Body of pancreas (tissue), 4 donors: ENCODE results near the gene CCNDBP1. TPM values are rescaled to one million over a fixed set of nuclear protein-coding genes. Genes with fewer than 3 reads are reported as not detected.

Source experiments
- ATAC-seq: fragments of 150-250 bp; one replicate; pipeline ENCODE4 v1.9.1; 2016
- DNase-seq, 4 donors: peaks; one replicate each; pipeline ENCODE4 v3.0.0-alpha.2; 2019
- H3K27ac ChIP-seq, 4 donors: fragments of 200-600 bp; sonication (generic); 1 replicate in 3 of 4; 2 replicates in 1 of 4; pipeline versions ENCODE4 v1.5.1 to v1.6.1; 2016 to 2019; ENCODE audit warnings: mild to moderate bottlenecking in 1 of 4, mixed read lengths in 1 of 4, moderate library complexity in 1 of 4
- H3K27me3 ChIP-seq, 2 donors: fragments of 200-600 bp; sonication (generic); one replicate each; pipeline ENCODE4 v1.6.0; 2016; ENCODE audit warnings: mild to moderate bottlenecking in 1 of 2
- H3K36me3 ChIP-seq, 2 donors: fragments of 200-600 bp; sonication (generic); replicated peaks in 1 of 2; 2 replicates each; pipeline ENCODE4 v1.5.1; 2016; ENCODE audit warnings: low read depth in 2 of 2; ENCODE audit not compliant: insufficient read depth in 1 of 2
- H3K4me1 ChIP-seq: fragments of 200-600 bp; sonication (generic); one replicate; pipeline ENCODE4 v1.6.0; 2016
- H3K4me3 ChIP-seq, 2 donors: fragments of 200-600 bp; sonication (generic); 1 replicate in 1 of 2; 2 replicates in 1 of 2; pipeline ENCODE4 v1.5.1; 2016 to 2019
- H3K9me3 ChIP-seq, 3 donors: fragments of 200-600 bp; sonication (generic); 1 replicate in 2 of 3; 2 replicates in 1 of 3; pipeline ENCODE4 v1.5.1; 2016
- CTCF ChIP-seq, 7 experiments: fragments of 450-650 bp in 4 of 7; fragments of 200-600 bp in 3 of 7; sonication (generic) in 3 of 7; IDR thresholded peaks; one replicate each; pipeline ENCODE4 v1.5.1; 2016 to 2019; ENCODE audit warnings: antibody characterized with exemption in 7 of 7
- POLR2A ChIP-seq, 3 donors: fragments of 450-650 bp; IDR thresholded peaks; one replicate each; pipeline ENCODE4 v1.6.1; 2016; ENCODE audit warnings: antibody characterized with exemption in 3 of 3, mild to moderate bottlenecking in 2 of 3
- WGBS, 2 donors: methylation state at CpG; one replicate each; pipeline ENCODE4 v1.1.5; 2017; 5-methylcytosine and 5-hydroxymethylcytosine counted together
- intact Hi-C: fragments of 100-400 bp; cut with DNase I; formaldehyde crosslinking; loops from one replicate; pipeline ENCODE4 v1.15.1; 2023
- total RNA-seq, 2 donors: library from RNA; depleted of rRNA; stranded (reverse); fragments of >200 nt; gene quantifications; one replicate each; pipeline ENCODE4 v1.1.0, GENCODE V29; 2016

Gene CCNDBP1
- total RNA-seq, 2 donors from 2014 or later = 15.5 to 37.1 TPM

DNA sequence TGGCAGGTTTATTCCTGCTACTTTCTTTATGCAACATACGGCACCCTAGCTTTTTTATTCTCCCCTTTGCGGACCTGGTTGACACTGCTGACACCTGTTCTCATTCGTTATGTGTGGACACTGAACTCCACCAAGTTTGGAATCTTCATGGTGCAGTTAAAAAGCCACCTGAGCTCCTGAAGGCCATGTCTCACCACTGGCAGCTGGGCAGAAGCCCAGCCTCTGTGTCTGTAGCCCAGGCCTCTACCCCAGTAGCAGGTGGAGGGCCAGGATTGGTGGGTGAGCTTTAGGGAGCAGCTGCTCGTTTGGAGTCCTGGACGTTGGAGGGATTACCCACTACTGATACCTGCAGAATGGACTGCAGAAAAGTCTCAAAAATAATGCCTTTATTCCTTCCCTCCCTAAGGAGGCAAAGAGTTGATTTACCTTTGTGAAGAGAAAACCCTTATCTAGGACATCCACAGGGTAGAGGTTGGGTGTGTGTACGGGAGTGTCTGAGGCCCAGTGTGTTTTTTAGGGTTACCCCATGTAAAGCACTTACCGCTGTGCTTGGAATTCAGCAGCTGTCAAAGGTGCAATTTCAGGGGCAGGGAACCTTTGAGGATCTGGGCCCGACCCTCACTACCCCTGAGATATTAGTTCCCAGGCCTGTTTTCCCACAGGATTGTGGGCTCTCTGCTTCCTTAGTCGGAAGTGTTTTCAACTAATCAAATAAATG is 637 bp upstream of the CCNDBP1 start:
- WGBS, 2 donors = 64 to 72% methylated on average over 9 of the region's 9 CpGs
- ATAC-seq (no peak), DNase-seq (no peak)
- intact Hi-C loops = no loop called here
- Histone ChIP-seq H3K9me3 (no peaks in the 10 kb centered on the region), H3K27ac (peak overlapping the region in 3 of 4 donors; percentile 31 to 89 (median 82)), H3K36me3 (peaks cover 2 to 4% of the 10 kb centered on the region in 2 donors), H3K27me3 (no peaks in the 10 kb centered on the region), H3K4me1 (peaks cover 21% of the 10 kb centered on the region), H3K4me3 (no peak overlapping the region)
- no peak for TF ChIP-seq CTCF (IDR thresholded peaks at IDR 0.05)
- TF ChIP-seq POLR2A (IDR thresholded peaks at IDR 0.05) = no peak

DNA sequence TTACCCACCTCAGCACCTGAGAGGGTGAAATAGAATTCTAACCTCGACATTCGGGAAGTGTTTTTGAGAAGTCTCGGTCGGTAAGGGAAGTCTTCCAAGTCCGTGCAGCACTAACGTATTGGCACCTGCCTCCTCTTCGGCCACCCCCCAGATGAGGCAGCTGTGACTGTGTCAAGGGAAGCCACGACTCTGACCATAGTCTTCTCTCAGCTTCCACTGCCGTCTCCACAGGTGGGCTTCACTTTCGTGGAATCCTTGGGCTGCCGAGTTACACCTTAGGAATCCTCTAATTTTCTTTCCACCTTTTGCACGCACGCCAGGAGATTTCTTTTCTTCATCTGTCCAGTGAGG is 775 bp downstream of the CCNDBP1 start:
- intact Hi-C loops = no loop called here
- TF ChIP-seq POLR2A (IDR thresholded peaks at IDR 0.05) = no peak
- TF ChIP-seq CTCF (IDR thresholded peaks at IDR 0.05) = no peak
- no peaks in the 10 kb centered on the region for H3K9me3 ChIP-seq
- no peaks in the 10 kb centered on the region for H3K27me3 ChIP-seq
- peak overlapping the region; percentile 77 to 89 (median 83) for H3K27ac ChIP-seq
- 1 to 2% methylated on average over 13 of the region's 13 CpGs for WGBS, 2 donors
- H3K36me3 ChIP-seq = peaks cover 9% of the 10 kb centered on the region in 2 donors
- DNase-seq (peak in 3 of 4 donors; percentile 18 to 29 (median 20)), ATAC-seq (peak; percentile 13)
- H3K4me3 ChIP-seq = peak overlapping the region; percentile 73 to 82
- peaks cover 27% of the 10 kb centered on the region for H3K4me1 ChIP-seq

DNA sequence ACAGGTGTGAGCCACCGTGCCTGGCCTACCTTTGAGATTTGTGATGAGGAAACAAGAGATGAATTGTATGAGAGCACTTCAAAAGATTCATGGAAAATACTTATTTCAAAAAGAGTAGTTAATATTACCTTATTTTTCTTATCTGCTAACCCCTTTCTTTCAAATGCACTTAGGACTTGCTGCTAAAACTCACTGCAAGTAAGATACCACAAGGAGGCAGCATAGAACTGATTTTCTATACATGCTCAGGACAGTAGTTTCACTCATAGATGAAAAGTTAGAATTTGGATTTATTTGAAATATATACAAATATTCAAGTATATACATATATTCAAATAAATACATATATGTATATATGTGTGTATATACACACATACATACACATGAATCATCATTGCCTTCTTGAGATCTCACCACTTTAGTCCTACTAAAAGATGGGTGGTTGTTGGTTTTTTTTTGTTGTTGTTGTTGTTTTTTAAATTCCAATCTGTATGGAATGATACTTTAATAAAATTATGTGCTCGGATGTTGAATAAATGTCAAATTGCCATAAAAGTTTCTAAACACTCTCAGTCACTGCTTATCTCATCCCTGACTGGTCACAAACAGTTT is 2.4 kb downstream of the CCNDBP1 start:
- Histone ChIP-seq H3K36me3 (peaks cover 9 to 14% of the 10 kb centered on the region in 2 donors), H3K27ac (no peak overlapping the region), H3K4me3 (no peak overlapping the region), H3K9me3 (no peaks in the 10 kb centered on the region), H3K4me1 (peaks cover 27% of the 10 kb centered on the region), H3K27me3 (no peaks in the 10 kb centered on the region)
- peak in 6 of 7 experiments; percentile 29 to 46 (median 44) for TF ChIP-seq CTCF (IDR thresholded peaks at IDR 0.05)
- TF ChIP-seq POLR2A (IDR thresholded peaks at IDR 0.05) = no peak
- DNase-seq (peak in 1 of 4 donors; percentile 12), ATAC-seq (no peak)
- intact Hi-C loops = no loop called here
- WGBS, 2 donors = 59 to 63% methylated on average over 2 of the region's 2 CpGs

DNA sequence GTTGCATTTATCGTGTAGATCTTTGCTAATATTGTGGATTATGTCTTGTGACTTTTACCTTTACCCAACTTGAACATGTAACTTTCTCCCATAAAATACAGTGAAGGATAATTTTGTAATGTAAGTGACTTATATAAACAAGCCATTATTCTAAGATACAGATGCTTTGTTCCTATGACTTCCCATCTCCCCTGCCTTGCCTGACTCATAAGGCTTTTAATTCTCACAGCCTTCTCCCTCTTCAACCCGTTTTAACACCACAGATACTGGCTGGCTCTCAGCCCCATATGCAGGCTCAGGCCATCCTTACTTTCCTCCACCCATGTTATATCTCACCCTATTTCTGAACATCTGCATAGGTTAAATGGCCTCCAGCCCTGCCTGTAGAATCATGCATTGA is 4.1 kb downstream of the CCNDBP1 start:
- H3K36me3 ChIP-seq = peaks cover 9 to 20% of the 10 kb centered on the region in 2 donors
- intact Hi-C loops = no loop called here

More for the DNA sequence above, 4.1 kb downstream of the CCNDBP1 start:
- Histone ChIP-seq H3K4me1 (peaks cover 27% of the 10 kb centered on the region), H3K27me3 (no peaks in the 10 kb centered on the region), H3K9me3 (no peaks in the 10 kb centered on the region), H3K27ac (no peak overlapping the region), H3K4me3 (no peak overlapping the region)
- WGBS, 2 donors = 80 to 81% methylated on average over 2 of the region's 2 CpGs
- TF ChIP-seq CTCF (IDR thresholded peaks at IDR 0.05) = no peak
- TF ChIP-seq POLR2A (IDR thresholded peaks at IDR 0.05) = no peak
- ATAC-seq (no peak), DNase-seq (no peak)
